Lower lobe of right lung (tissue), 2 donors: ENCODE data around the gene PGM2L1. TPM values are rescaled to one million over a fixed set of nuclear protein-coding genes. Genes with fewer than 3 reads are reported as not detected.
"Not testable (repeated sequence)": the region's sequence is repeated elsewhere in the genome, so short reads cannot be mapped to it uniquely, and the experiment has no call there.

Experiments used
- ATAC-seq, 2 donors: fragments of 200-7000 bp; cut with Tn5 transposase; one replicate each; pipeline ENCODE4 v1.9.1; 2020 to 2022; ENCODE audit warnings: mild to moderate bottlenecking in 2 of 2, moderate library complexity in 2 of 2
- DNase-seq: peaks from one replicate; pipeline ENCODE4 v3.0.0-alpha.2; 2020
- H3K27ac ChIP-seq: fragments of 200-600 bp; one replicate; pipeline ENCODE4 v1.8.0; 2022
- H3K27me3 ChIP-seq: fragments of 200-600 bp; one replicate; pipeline ENCODE4 v1.8.0; 2022; ENCODE audit warnings: low read depth
- H3K36me3 ChIP-seq: fragments of 200-600 bp; one replicate; pipeline ENCODE4 v1.8.0; 2022; ENCODE audit warnings: mild to moderate bottlenecking
- H3K4me1 ChIP-seq: fragments of 200-600 bp; one replicate; pipeline ENCODE4 v1.8.0; 2022
- H3K4me3 ChIP-seq: fragments of 200-600 bp; one replicate; pipeline ENCODE4 v1.8.0; 2022; ENCODE audit warnings: mild to moderate bottlenecking
- H3K9me3 ChIP-seq: fragments of 200-600 bp; one replicate; pipeline ENCODE4 v1.8.0; 2022
- CTCF ChIP-seq: fragments of 200-600 bp; IDR thresholded peaks from one replicate; pipeline ENCODE4 v1.8.0; 2022; ENCODE audit warnings: antibody characterized with exemption, mild to moderate bottlenecking
- intact Hi-C: fragments of 100-400 bp; cut with DNase I; formaldehyde crosslinking; loops from one replicate; pipeline ENCODE4 v1.11.0; 2022
- total RNA-seq: library from RNA; stranded (reverse); fragmentation: NEBNext Ultra II Directional; extraction: Animal tissue kit (Norgen Biotek cat#: 25700); gene quantifications from one replicate; pipeline ENCODE4 v1.2.1, GENCODE V29; 2021
- donor health status: DM: no; HTN: yes; CAD: no; lungs with severe emphysema.

Gene PGM2L1
- total RNA-seq, 1 donor from 2014 or later = 5.2 TPM

- Histone ChIP-seq H3K9me3 (no peaks in the 10 kb centered on the region), H3K4me1 (no peaks in the 10 kb centered on the region), H3K27me3 (no peaks in the 10 kb centered on the region), H3K36me3 (peaks cover 4% of the 10 kb centered on the region), H3K27ac (no peak overlapping the region), H3K4me3 (no peak overlapping the region)
- ATAC-seq (no peak), DNase-seq (no peak)
- intact Hi-C loops = no loop called here
- no peak for TF ChIP-seq CTCF
Measured at GRCh38 chr11:74371269-74372052, 26.8 kb downstream of the PGM2L1 start.

- H3K9me3 ChIP-seq = no peaks in the 10 kb centered on the region
- no peak for TF ChIP-seq CTCF
- DNase-seq (no peak), ATAC-seq (no peak)
- no peaks in the 10 kb centered on the region for H3K4me1 ChIP-seq
- peaks cover 4% of the 10 kb centered on the region for H3K36me3 ChIP-seq
- H3K27me3 ChIP-seq = no peaks in the 10 kb centered on the region
- intact Hi-C loops = no loop called here
- H3K27ac ChIP-seq = no peak overlapping the region
- H3K4me3 ChIP-seq = no peak overlapping the region
Measured at GRCh38 chr11:74370123-74370522, 28.1 kb downstream of the PGM2L1 start.

- H3K36me3 ChIP-seq = peaks cover 4% of the 10 kb centered on the region
- no peak for TF ChIP-seq CTCF
Measured at GRCh38 chr11:74367881-74368280, 30.4 kb downstream of the PGM2L1 start.

DNA sequence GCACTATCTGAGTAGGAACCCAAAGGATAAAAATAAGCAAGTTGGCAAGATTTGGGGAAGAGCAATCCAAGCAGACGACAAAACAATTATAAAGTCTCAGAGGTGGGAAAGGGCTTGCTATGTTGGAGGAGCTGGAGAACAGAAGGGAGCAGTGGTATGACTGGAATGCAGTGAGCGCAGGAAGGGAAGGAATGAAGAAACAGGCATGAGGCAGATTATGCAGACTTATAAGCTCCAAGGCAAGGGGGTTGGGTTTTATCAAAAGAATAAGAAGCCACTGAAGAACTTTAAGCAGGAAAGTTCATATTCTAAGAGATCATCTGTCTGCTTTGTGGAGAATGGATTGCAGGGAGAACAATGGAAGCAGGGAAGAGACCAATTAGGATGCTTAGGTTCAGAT, 31.7 kb downstream of the PGM2L1 start:
- no peaks in the 10 kb centered on the region for H3K27me3 ChIP-seq
- H3K27ac ChIP-seq = no peak overlapping the region
- H3K9me3 ChIP-seq = no peaks in the 10 kb centered on the region
- no peak for ATAC-seq
- H3K4me1 ChIP-seq = no peaks in the 10 kb centered on the region
- peaks cover 4% of the 10 kb centered on the region for H3K36me3 ChIP-seq
- TF ChIP-seq CTCF = no peak
- no peak for DNase-seq
- intact Hi-C loops = no loop called here
- no peak overlapping the region for H3K4me3 ChIP-seq

More at GRCh38 chr11:74367881-74368280, 30.4 kb downstream of the PGM2L1 start:
- no peaks in the 10 kb centered on the region for H3K27me3 ChIP-seq
- no peaks in the 10 kb centered on the region for H3K4me1 ChIP-seq
- intact Hi-C loops = no loop called here
- ATAC-seq (no peak), DNase-seq (no peak)
- H3K4me3 ChIP-seq = no peak overlapping the region
- no peak overlapping the region for H3K27ac ChIP-seq
- H3K9me3 ChIP-seq = no peaks in the 10 kb centered on the region

- H3K27me3 ChIP-seq, H3K9me3 ChIP-seq, DNase-seq, H3K36me3 ChIP-seq, intact Hi-C loops, H3K4me1 ChIP-seq, H3K4me3 ChIP-seq, H3K27ac ChIP-seq, ATAC-seq: not testable (repeated sequence)
Measured at GRCh38 chr11:74365805-74366204, 32.4 kb downstream of the PGM2L1 start.

DNA sequence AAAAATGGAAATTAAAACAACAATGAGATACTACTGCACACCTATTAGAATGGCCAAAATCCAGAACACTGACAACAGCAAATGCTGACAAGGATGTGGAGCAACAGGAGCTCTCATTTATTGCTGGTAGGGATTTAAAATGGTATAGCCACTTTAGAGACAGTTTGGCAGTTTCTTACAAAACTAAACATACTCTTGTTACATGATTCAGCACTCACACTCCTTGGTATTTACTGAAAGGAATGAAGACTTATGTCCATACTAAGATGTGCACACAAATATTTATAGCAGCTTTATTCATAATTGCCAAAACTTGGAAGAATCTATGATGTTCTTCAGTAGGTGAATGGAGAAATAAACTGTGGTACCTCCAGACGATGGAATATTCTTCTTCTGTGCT, 40.8 kb downstream of the PGM2L1 start:
- ATAC-seq (no peak), DNase-seq (no peak)
- Histone ChIP-seq H3K9me3 (no peaks in the 10 kb centered on the region), H3K27ac (no peak overlapping the region), H3K4me3 (no peak overlapping the region), H3K4me1 (no peaks in the 10 kb centered on the region), H3K27me3 (no peaks in the 10 kb centered on the region), H3K36me3 (no peaks in the 10 kb centered on the region)
- intact Hi-C loops = no loop called here
- no peak for TF ChIP-seq CTCF
